K562 (cell line): ENCODE results near the gene FRRS1. TPM values are rescaled to one million over a fixed set of nuclear protein-coding genes. Genes with fewer than 3 reads are reported as not detected.

Experiments used
- BRF1 ChIP-seq: IDR thresholded peaks from 3 replicates; pipeline ENCODE4 v1.6.1; 2011; ENCODE audit warnings: borderline replicate concordance, mild to moderate bottlenecking; ENCODE audit not compliant: insufficient read length; ENCODE audit errors: extremely low read depth
- CREB1 ChIP-seq, 2 experiments: sonication (generic) in 1 of 2; formaldehyde crosslinking in 1 of 2; IDR thresholded peaks; 2 replicates each; pipeline versions ENCODE4 v1.6.1 to v1.8.0; 2012 to 2022; ENCODE audit warnings: inconsistent platforms in 1 of 2, mild to moderate bottlenecking in 1 of 2, missing genetic modification reagents in 1 of 2, moderate library complexity in 1 of 2
- FOXJ3 ChIP-seq: sonication (generic); formaldehyde crosslinking; IDR thresholded peaks from 2 replicates; pipeline ENCODE4 v1.4.0; 2020; ENCODE audit warnings: mild to moderate bottlenecking, missing genetic modification reagents
- FOXK1 ChIP-seq: sonication (generic); formaldehyde crosslinking; IDR thresholded peaks from 2 replicates; pipeline ENCODE4 v1.8.0; 2022; ENCODE audit warnings: missing genetic modification reagents, mild to moderate bottlenecking, borderline replicate concordance
- GABPB1 ChIP-seq: sonication (generic); formaldehyde crosslinking; IDR thresholded peaks from 2 replicates; pipeline ENCODE4 v1.8.0; 2022; ENCODE audit warnings: mild to moderate bottlenecking, missing genetic modification reagents
- KAT7 ChIP-seq: sonication (generic); formaldehyde crosslinking; IDR thresholded peaks from 2 replicates; pipeline ENCODE4 v1.8.0; 2022; ENCODE audit warnings: missing genetic modification reagents, mild to moderate bottlenecking, borderline replicate concordance
- KDM5B ChIP-seq: fragments of 200-600 bp; sonication (generic); IDR thresholded peaks from 2 replicates; pipeline ENCODE4 v1.6.1; 2012; ENCODE audit warnings: low read depth, mild to moderate bottlenecking, moderate library complexity, low read length, control low read depth, inconsistent platforms; ENCODE audit not compliant: insufficient replicate concordance
- KHSRP ChIP-seq: fragments of 450-650 bp; IDR thresholded peaks from 2 replicates; pipeline ENCODE4 v1.6.1; 2017
- LCOR ChIP-seq: sonication (generic); formaldehyde crosslinking; IDR thresholded peaks from 2 replicates; pipeline ENCODE4 v1.8.0; 2022; ENCODE audit warnings: mild to moderate bottlenecking, missing genetic modification reagents
- MCM3 ChIP-seq: fragments of 450-650 bp; IDR thresholded peaks from 2 replicates; pipeline ENCODE4 v1.6.1; 2016
- NR3C1 ChIP-seq: sonication (generic); formaldehyde crosslinking; IDR thresholded peaks from 2 replicates; pipeline ENCODE4 v1.8.1; 2022; ENCODE audit warnings: missing genetic modification reagents
- PPARD ChIP-seq: fragments of 250-450 bp; sonication (Bioruptor Pico); IDR thresholded peaks from 2 replicates; pipeline ENCODE4 v1.8.0; 2022; ENCODE audit warnings: inconsistent platforms, mild to moderate bottlenecking, moderate library complexity
- SAFB2 ChIP-seq: fragments of 200-400 bp; formaldehyde crosslinking; IDR thresholded peaks from 2 replicates; pipeline ENCODE4 v1.6.1; 2018; ENCODE audit warnings: borderline replicate concordance, low read length, low read depth, moderate library complexity; ENCODE audit not compliant: severe bottlenecking
- TRIM24 ChIP-seq, 2 experiments: fragments of 450-650 bp; IDR thresholded peaks; 2 replicates each; pipeline ENCODE4 v1.6.1; 2016
- ZNF197 ChIP-seq: fragments of 200-800 bp; sonication (Bioruptor generic); IDR thresholded peaks from 2 replicates; pipeline ENCODE4 v1.6.1; 2016; ENCODE audit warnings: low read depth, missing genetic modification characterization, missing compliant biosample characterization
- polyA plus RNA-seq, 8 experiments: library from polyadenylated mRNA; depleted of rRNA in 4 of 8; stranded (reverse) in 5 of 8; unstranded in 3 of 8; fragments of >200 nt; fragmentation: Nextera tagmentation in 2 of 8; fragmentation: Illumina TruSeq in 1 of 8; extraction: Ambion mirVana in 2 of 8; extraction: Trizol in 1 of 8; gene quantifications; 2 replicates each; pipeline versions ENCODE4 v1.2.1 to v1.2.3, GENCODE V29; 2011 to 2014; ENCODE audit warnings: inconsistent platforms in 1 of 8, missing spikeins in 1 of 8
- total RNA-seq, 7 experiments: library from RNA; depleted of rRNA in 6 of 7; stranded (reverse); fragments of >200 nt in 6 of 7; fragmentation: Illumina TruSeq in 2 of 7; extraction: Trizol in 2 of 7; gene quantifications; 2 replicates each; pipeline versions ENCODE4 v1.2.1 to v1.2.3, GENCODE V29; 2011 to 2021; ENCODE audit warnings: low replicate concordance in 1 of 7
- TF ChIP-seq, protein P1 (sequence below), 2 experiments: fragments of 450-650 bp; formaldehyde crosslinking in 1 of 2; IDR thresholded peaks; 2 replicates each; pipeline versions ENCODE4 v1.4.0 to v1.6.1; 2014 to 2020; ENCODE audit warnings: mild to moderate bottlenecking in 2 of 2, borderline replicate concordance in 1 of 2, low read depth in 1 of 2
- TF ChIP-seq, protein P2 (sequence below): fragments of 450-650 bp; IDR thresholded peaks from 2 replicates; pipeline ENCODE4 v1.6.1; 2018; ENCODE audit warnings: mild to moderate bottlenecking, low read depth; ENCODE audit not compliant: partially characterized antibody
- TF ChIP-seq, protein P3 (sequence below): fragments of 250-450 bp; sonication (Bioruptor Pico); IDR thresholded peaks from 2 replicates; pipeline ENCODE4 v1.5.0; 2020; ENCODE audit warnings: mild to moderate bottlenecking

Gene FRRS1
- total and polyA plus RNA-seq, 9 of the 15 experiments (the other 6 are each of a cell fraction or from before 2014, with no cell fraction given), result 0.87 to 54.0 (median 23.7) TPM

DNA sequence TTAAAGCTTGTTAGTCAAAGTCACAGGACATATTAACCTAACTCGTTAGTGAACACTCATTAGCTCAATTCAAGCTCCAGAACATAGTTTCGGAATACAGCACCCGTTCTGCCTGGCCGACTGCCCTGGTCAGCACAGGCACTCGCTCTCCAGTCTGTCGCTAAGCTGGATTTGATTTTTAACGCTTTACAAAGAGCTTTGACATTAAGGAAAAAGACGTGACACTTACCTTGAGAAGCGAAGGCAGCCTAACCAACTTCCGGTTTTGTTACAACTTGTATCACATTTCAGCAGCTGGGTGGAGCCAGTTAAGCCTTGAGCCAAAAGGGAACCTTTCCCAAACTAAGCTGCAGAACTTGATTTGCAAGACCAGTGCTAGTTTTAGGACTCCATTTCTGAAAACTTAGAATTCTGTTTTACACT, at the start of gene FRRS1 (continued):
- TF ChIP-seq, protein P1, sequence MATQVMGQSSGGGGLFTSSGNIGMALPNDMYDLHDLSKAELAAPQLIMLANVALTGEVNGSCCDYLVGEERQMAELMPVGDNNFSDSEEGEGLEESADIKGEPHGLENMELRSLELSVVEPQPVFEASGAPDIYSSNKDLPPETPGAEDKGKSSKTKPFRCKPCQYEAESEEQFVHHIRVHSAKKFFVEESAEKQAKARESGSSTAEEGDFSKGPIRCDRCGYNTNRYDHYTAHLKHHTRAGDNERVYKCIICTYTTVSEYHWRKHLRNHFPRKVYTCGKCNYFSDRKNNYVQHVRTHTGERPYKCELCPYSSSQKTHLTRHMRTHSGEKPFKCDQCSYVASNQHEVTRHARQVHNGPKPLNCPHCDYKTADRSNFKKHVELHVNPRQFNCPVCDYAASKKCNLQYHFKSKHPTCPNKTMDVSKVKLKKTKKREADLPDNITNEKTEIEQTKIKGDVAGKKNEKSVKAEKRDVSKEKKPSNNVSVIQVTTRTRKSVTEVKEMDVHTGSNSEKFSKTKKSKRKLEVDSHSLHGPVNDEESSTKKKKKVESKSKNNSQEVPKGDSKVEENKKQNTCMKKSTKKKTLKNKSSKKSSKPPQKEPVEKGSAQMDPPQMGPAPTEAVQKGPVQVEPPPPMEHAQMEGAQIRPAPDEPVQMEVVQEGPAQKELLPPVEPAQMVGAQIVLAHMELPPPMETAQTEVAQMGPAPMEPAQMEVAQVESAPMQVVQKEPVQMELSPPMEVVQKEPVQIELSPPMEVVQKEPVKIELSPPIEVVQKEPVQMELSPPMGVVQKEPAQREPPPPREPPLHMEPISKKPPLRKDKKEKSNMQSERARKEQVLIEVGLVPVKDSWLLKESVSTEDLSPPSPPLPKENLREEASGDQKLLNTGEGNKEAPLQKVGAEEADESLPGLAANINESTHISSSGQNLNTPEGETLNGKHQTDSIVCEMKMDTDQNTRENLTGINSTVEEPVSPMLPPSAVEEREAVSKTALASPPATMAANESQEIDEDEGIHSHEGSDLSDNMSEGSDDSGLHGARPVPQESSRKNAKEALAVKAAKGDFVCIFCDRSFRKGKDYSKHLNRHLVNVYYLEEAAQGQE (IDR thresholded peaks at IDR 0.05; ENCODE audit: borderline replicate concordance), result peak; percentile 39; the same call in 1 of the 2 replicates
- TF ChIP-seq, protein P1 (CRISPR knock-in tag; IDR thresholded peaks at IDR 0.05; ENCODE audit: low read depth), result no peak
- no peak for TF ChIP-seq SAFB2
- peak; percentile 83 for TF ChIP-seq GABPB1
- TF ChIP-seq FOXK1 (CRISPR knock-in tag), result no peak
- TF ChIP-seq LCOR, result peak; percentile 76
- TF ChIP-seq BRF1, result no peak
- no peak for TF ChIP-seq MCM3
- TF ChIP-seq KDM5B, result peak; percentile 66
- no peak for TF ChIP-seq PPARD (CRISPR knock-in tag)
- TF ChIP-seq FOXJ3 (CRISPR knock-in tag), result no peak
- no peak for TF ChIP-seq KHSRP
- TF ChIP-seq TRIM24 (IDR thresholded peaks at IDR 0.05), result no peak
- TF ChIP-seq, protein P2, sequence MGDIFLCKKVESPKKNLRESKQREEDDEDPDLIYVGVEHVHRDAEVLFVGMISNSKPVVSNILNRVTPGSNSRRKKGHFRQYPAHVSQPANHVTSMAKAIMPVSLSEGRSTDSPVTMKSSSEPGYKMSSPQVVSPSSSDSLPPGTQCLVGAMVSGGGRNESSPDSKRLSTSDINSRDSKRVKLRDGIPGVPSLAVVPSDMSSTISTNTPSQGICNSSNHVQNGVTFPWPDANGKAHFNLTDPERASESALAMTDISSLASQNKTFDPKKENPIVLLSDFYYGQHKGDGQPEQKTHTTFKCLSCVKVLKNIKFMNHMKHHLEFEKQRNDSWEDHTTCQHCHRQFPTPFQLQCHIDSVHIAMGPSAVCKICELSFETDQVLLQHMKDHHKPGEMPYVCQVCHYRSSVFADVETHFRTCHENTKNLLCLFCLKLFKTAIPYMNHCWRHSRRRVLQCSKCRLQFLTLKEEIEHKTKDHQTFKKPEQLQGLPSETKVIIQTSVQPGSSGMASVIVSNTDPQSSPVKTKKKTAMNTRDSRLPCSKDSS, result no peak
- TF ChIP-seq ZNF197, result peak; percentile 75; the same call in 1 of the 2 replicates
- TF ChIP-seq CREB1 (IDR thresholded peaks at IDR 0.05), result no peak
- peak; percentile 29; the same call in 1 of the 2 replicates for TF ChIP-seq CREB1 (CRISPR knock-in tag; IDR thresholded peaks at IDR 0.05)
- TF ChIP-seq, protein P3, sequence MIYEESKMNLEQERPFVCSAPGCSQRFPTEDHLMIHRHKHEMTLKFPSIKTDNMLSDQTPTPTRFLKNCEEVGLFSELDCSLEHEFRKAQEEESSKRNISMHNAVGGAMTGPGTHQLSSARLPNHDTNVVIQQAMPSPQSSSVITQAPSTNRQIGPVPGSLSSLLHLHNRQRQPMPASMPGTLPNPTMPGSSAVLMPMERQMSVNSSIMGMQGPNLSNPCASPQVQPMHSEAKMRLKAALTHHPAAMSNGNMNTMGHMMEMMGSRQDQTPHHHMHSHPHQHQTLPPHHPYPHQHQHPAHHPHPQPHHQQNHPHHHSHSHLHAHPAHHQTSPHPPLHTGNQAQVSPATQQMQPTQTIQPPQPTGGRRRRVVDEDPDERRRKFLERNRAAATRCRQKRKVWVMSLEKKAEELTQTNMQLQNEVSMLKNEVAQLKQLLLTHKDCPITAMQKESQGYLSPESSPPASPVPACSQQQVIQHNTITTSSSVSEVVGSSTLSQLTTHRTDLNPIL, result no peak
- TF ChIP-seq NR3C1, result no peak
- 0 out of 2 replicates have a peak, but pooled peaks have one; percentile 72 for TF ChIP-seq KAT7 (CRISPR knock-in tag)
